Caco-2 (cell line): Measurements from ENCODE around the gene TAF1D. TPM values are rescaled to one million over a fixed set of nuclear protein-coding genes. Genes with fewer than 3 reads are reported as not detected.

Experiments used
- Bru-seq: library from RNA; stranded (reverse); fragments of 400-500 nt; gene quantifications from one replicate; lab custom pipeline; 2021; lab: Mats Ljungman, UMichigan
- BruChase-seq, 2 experiments: library from RNA; stranded (reverse); fragments of 400-500 nt; gene quantifications; one replicate each; lab custom pipeline; 2021; lab: Mats Ljungman, UMichigan
- BruUV-seq: library from RNA; stranded (reverse); fragments of 400-500 nt; replicated peaks from 2 replicates; lab custom pipeline; 2021; lab: Mats Ljungman, UMichigan
- CTCF ChIA-PET: fragments of 300-600 bp; sonication (Branson Sonifier 250); formaldehyde crosslinking; loops from one replicate; lab custom pipeline; 2022; ENCODE audit warnings: antibody characterized with exemption; lab: Charles Lee
- POLR2A ChIA-PET: fragments of 300-600 bp; sonication (Branson Sonifier 250); formaldehyde crosslinking; loops from one replicate; lab custom pipeline; 2022; ENCODE audit warnings: antibody characterized with exemption; lab: Charles Lee
- DNase-seq, 2 experiments: peaks; one replicate each; pipeline versions ENCODE4 v3.0.0 to v3.0.0-alpha.2; 2020 to 2022
- H3K27me3 ChIP-seq: replicated peaks from 2 replicates; pipeline ENCODE4 v1.6.0; 2011; ENCODE audit warnings: low read length; ENCODE audit not compliant: control insufficient read depth, insufficient read depth
- H3K36me3 ChIP-seq: 2 replicates; pipeline ENCODE4 v1.5.1; 2011; ENCODE audit warnings: low read length; ENCODE audit not compliant: control insufficient read depth, insufficient read depth
- H3K4me1 ChIP-seq: fragments of 250-450 bp; sonication (Bioruptor Pico); 2 replicates; pipeline ENCODE4 v1.5.1; 2020; ENCODE audit warnings: mild to moderate bottlenecking
- H3K4me3 ChIP-seq: 2 replicates; pipeline ENCODE4 v1.5.1; 2011; ENCODE audit warnings: low read depth, mild to moderate bottlenecking, control low read depth, low read length
- H3K9me3 ChIP-seq: fragments of 250-450 bp; sonication (Bioruptor Pico); 2 replicates; pipeline ENCODE4 v1.5.1; 2020; ENCODE audit warnings: mild to moderate bottlenecking, moderate library complexity
- H3K27ac Mint-ChIP-seq: one replicate; pipeline ENCODE4 v1.8.0; 2022; ENCODE audit warnings: mixed read lengths; ENCODE audit not compliant: unreplicated experiment
- H3K27me3 Mint-ChIP-seq: one replicate; pipeline ENCODE4 v1.8.0; 2022; ENCODE audit warnings: mixed read lengths; ENCODE audit not compliant: insufficient read depth, unreplicated experiment
- H3K36me3 Mint-ChIP-seq: one replicate; pipeline ENCODE4 v1.8.0; 2022; ENCODE audit warnings: mild to moderate bottlenecking, mixed read lengths; ENCODE audit not compliant: insufficient read depth, unreplicated experiment
- H3K4me1 Mint-ChIP-seq: one replicate; pipeline ENCODE4 v1.8.0; 2022; ENCODE audit warnings: low read depth, mixed read lengths; ENCODE audit not compliant: unreplicated experiment
- H3K4me3 Mint-ChIP-seq: one replicate; pipeline ENCODE4 v1.8.0; 2022; ENCODE audit warnings: mild to moderate bottlenecking, moderate library complexity, mixed read lengths; ENCODE audit not compliant: unreplicated experiment
- H3K9me3 Mint-ChIP-seq: one replicate; pipeline ENCODE4 v1.8.0; 2022; ENCODE audit warnings: mixed read lengths; ENCODE audit not compliant: unreplicated experiment
- CTCF ChIP-seq, 2 experiments: fragments of 200-600 bp in 1 of 2; IDR thresholded peaks; 1 replicate in 1 of 2; 2 replicates in 1 of 2; pipeline versions ENCODE4 v1.5.1 to v1.8.0; 2011 to 2022; ENCODE audit warnings: antibody characterized with exemption in 1 of 2, control low read depth in 1 of 2, inconsistent platforms in 1 of 2, low read depth in 1 of 2, low read length in 1 of 2, mild to moderate bottlenecking in 1 of 2, moderate library complexity in 1 of 2; ENCODE audit not compliant: insufficient read depth in 1 of 2, severe bottlenecking in 1 of 2, unreplicated experiment in 1 of 2
- intact Hi-C: fragments of 100-400 bp; cut with micrococcal nuclease; formaldehyde crosslinking; loops from one replicate; pipeline ENCODE4 v1.10.0; 2022; ENCODE audit not compliant: unreplicated experiment
- long read RNA-seq: library from polyadenylated mRNA; stranded (forward); transcript quantifications from one replicate; pipeline ENCODE4 v2.0.0, GENCODE V29; 2022
- total RNA-seq: library from RNA; stranded (reverse); gene quantifications from 2 replicates; pipeline ENCODE4 v1.2.3, GENCODE V29; 2022

Gene TAF1D, protein sequence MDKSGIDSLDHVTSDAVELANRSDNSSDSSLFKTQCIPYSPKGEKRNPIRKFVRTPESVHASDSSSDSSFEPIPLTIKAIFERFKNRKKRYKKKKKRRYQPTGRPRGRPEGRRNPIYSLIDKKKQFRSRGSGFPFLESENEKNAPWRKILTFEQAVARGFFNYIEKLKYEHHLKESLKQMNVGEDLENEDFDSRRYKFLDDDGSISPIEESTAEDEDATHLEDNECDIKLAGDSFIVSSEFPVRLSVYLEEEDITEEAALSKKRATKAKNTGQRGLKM
- total RNA-seq (354 and 376 TPM in 2 replicates), Bru-seq, nascent RNA (percentile 100 among the genes with signal in this experiment), BruChase-seq, experiment 1, labeled RNA remaining after a 2-hour chase (percentile 100 among the genes with signal in this experiment), BruChase-seq, experiment 2, labeled RNA remaining after a 6-hour chase (percentile 99 among the genes with signal in this experiment)
- long read RNA-seq, transcript TAF1D-203 (6 exons, 2,082 nt), result major isoform, 7 of 62 reads
- long read RNA-seq, partial matches to known transcripts, result 20 of 62 reads
- long read RNA-seq, other reads (novel, unspliced or antisense), result 31 of 62 reads

- intact Hi-C loops, result loop anchor here (1.0 to 2.0 kb wide), 3 partner anchors 29 to 754 kb away; partner anchors contain the start of gene MED17
- H3K27me3 ChIP-seq, result no peaks in the 10 kb centered on the region
- Mint-ChIP-seq H3K9me3 (no peaks in the 10 kb centered on the region), H3K4me3 (peak within 1 kb of the TSS; percentile 89), H3K4me1 (peaks cover 59% of the 10 kb centered on the region), H3K36me3 (peaks cover 61% of the 10 kb centered on the region), H3K27me3 (no peaks in the 10 kb centered on the region), H3K27ac (peak within 1 kb of the TSS; percentile 98)
- BruUV-seq, result TSS peak; percentile 63
- H3K9me3 ChIP-seq, result no peaks in the 10 kb centered on the region
- TF ChIP-seq CTCF (IDR thresholded peaks at IDR 0.05; ENCODE audit: insufficient read depth in 1 of 2, low read depth in 1 of 2, low read length in 1 of 2, severe bottlenecking in 1 of 2, unreplicated experiment in 1 of 2), result peak in 1 of 2 experiments; percentile 35
- CTCF ChIA-PET, result interaction anchor here (0.6 to 3.6 kb wide), 3 partner anchors 42 to 170 kb away, joined by 3 to 57 read pairs (median 3); partner anchors contain the start of genes MED17 and VSTM5
- POLR2A ChIA-PET, result interaction anchor here (0.6 to 3.9 kb wide), 20 partner anchors 9 to 1349 kb away, joined by 3 to 130 read pairs (median 4); partner anchors contain the start of genes CEP295, ENDOD1, MED17 and PANX1
- DNase-seq, result peak; percentile 100
- H3K36me3 ChIP-seq, result peaks cover 13% of the 10 kb centered on the region
- peak within 1 kb of the TSS; percentile 74 for H3K4me3 ChIP-seq
- peaks cover 52% of the 10 kb centered on the region for H3K4me1 ChIP-seq
Measured at GRCh38 chr11:93741094-93741881, at the start of gene TAF1D, which contains the start of gene C11orf54. TSS of gene TAF1D (minus strand) at chr11:93741495. CDS start at chr11:93739304, 2,191 bp downstream. TSS of gene C11orf54 (plus strand) at chr11:93741672. CDS start at chr11:93747394, 5,722 bp downstream.

- H3K4me3 ChIP-seq, result peak overlapping the region; percentile 86
- CTCF ChIA-PET, result no interaction called here
Measured at GRCh38 chr11:93784935-93785360, 43.7 kb upstream of the TAF1D start.

More at GRCh38 chr11:93784935-93785360, 43.7 kb upstream of the TAF1D start:
- Histone ChIP-seq H3K27me3 (no peaks in the 10 kb centered on the region), H3K9me3 (no peaks in the 10 kb centered on the region), H3K4me1 (no peaks in the 10 kb centered on the region; the same call in 1 of the 2 replicates), H3K36me3 (peaks cover 3% of the 10 kb centered on the region; the same call in 1 of the 2 replicates)
- H3K4me1 Mint-ChIP-seq, result peaks cover 17% of the 10 kb centered on the region
- DNase-seq, result no peak
- POLR2A ChIA-PET, result no interaction called here
- peak overlapping the region; percentile 62 for H3K27ac Mint-ChIP-seq
- TSS peak; percentile 43 for BruUV-seq
- H3K4me3 Mint-ChIP-seq, result peak overlapping the region; percentile 81
- H3K9me3 Mint-ChIP-seq, result no peaks in the 10 kb centered on the region
- H3K27me3 Mint-ChIP-seq, result no peaks in the 10 kb centered on the region
- TF ChIP-seq CTCF (IDR thresholded peaks at IDR 0.05; ENCODE audit: insufficient read depth in 1 of 2, low read depth in 1 of 2, low read length in 1 of 2, severe bottlenecking in 1 of 2, unreplicated experiment in 1 of 2), result no peak
- H3K36me3 Mint-ChIP-seq, result peaks cover 63% of the 10 kb centered on the region
- intact Hi-C loops, result loop anchor here (1.0 to 5.0 kb wide), 5 partner anchors 15 to 123 kb away; partner anchors contain the start of genes C11orf54, CEP295, TAF1D and VSTM5
